Renal cortex interstitium (tissue), 11 donors: ENCODE data around the gene PTMA. TPM values are rescaled to one million over a fixed set of nuclear protein-coding genes. Genes with fewer than 3 reads are reported as not detected.
"Not testable (repeated sequence)": the region's sequence is repeated elsewhere in the genome, so short reads cannot be mapped to it uniquely, and the experiment has no call there.

ENCODE experiments used
- DNase-seq, 11 donors: peaks; one replicate each; pipeline ENCODE4 v3.0.0-alpha.2; 2013; ENCODE audit warnings: low read depth in 9 of 11, low spot score in 4 of 11; ENCODE audit errors: extremely low read depth in 1 of 11
- polyA plus RNA-seq, 3 donors: library from polyadenylated mRNA; unstranded; fragments of 120-200 nt; gene quantifications; one replicate each; pipeline ENCODE4 v1.2.1, GENCODE V29; 2013; ENCODE audit not compliant: insufficient read length in 3 of 3

PTMA gene
- polyA plus RNA-seq, 3 donors = 2,063 to 2,308 (median 2,262) TPM

- DNase-seq = peak in 1 of 11 donors; percentile 28
These were observed 679 bp downstream of the PTMA start for GRCh38 chr2:231708773-231709635.

DNA sequence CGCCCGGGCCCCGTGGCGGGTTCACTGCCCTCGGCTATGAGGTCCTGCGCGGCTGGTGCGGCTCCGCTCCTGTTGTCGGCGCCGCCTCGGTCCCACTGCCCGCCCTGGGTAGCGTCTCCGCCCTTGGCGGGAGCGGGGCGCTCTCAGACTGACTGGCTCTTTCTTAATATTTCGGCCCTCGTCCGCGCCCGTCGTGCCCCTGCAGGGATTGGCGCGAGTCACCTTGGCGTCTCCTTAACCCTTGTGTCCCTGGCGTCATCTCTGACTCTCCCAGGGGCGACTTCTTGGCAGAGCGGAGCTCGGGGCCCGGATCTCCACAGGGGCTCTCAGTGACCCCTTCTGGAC, 1.3 kb downstream of the PTMA start:
- DNase-seq = no peak

- peak in 8 of 11 donors; percentile 67 to 87 (median 83) for DNase-seq
These were observed 1.9 kb downstream of the PTMA start for GRCh38 chr2:231709981-231710798.

DNA sequence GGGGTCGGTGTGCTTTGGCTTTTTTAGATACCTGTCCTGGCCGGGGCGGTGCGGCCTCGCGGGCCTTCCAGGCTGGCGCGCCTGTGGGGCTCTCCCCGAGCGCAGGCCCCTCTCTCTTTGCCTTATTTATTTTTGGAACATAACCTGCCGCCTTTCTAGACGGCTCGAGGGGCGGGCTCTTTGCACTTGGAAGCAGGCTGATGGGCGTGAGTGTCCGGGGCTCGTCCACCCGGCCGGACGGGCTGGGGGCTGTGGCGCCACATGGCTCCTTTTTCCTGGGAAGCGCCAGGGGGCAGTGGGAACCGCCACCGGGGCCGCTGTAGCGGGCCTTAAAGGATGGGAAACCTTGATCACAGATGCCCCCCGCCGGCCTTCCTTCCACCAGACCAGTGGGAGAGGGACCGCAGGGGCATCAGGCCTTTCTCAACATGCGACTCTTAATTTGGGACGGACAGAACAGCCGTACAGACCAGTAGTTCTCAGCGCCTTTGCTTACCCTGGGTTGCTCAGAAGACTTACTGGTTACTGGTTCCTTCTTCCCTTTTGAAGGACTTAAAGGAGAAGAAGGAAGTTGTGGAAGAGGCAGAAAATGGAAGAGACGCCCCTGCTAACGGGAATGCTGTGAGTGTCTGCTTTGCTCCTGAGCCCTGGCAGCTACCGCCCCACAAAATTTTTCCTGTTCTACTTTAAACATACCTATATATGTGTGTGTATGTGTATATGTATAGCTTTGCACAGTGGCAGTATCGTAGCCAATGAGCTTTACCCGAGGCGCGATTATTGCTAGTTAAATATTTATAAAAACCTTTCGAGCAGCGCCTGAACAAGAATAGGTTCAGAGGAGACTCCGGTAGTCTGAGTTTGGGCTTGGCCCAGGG, 2.7 kb downstream of the PTMA start:
- DNase-seq = no peak

GRCh38 chr2:231711677-231712450, 3.5 kb downstream of the PTMA start:
- no peak for DNase-seq

DNA sequence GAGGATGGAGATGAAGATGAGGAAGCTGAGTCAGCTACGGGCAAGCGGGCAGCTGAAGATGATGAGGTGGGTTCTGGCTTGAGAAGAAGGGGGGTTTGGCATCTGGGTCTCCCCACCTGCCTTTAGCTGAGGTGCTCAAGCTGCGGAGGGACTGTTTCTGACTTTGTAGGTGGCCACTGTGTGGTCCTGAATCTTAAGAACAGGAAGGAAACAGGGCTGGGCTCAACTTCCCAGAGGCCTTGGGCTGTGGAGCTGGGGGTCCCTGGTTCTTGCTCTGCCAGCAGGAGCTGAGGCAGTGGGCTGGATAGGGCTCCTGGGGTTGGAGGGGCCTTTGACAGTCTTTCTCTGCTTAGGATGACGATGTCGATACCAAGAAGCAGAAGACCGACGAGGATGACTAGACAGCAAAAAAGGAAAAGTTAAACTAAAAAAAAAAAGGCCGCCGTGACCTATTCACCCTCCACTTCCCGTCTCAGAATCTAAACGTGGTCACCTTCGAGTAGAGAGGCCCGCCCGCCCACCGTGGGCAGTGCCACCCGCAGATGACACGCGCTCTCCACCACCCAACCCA, 4.2 kb downstream of the PTMA start:
- not testable (repeated sequence) for DNase-seq

GRCh38 chr2:231713406-231713729, 5.0 kb downstream of the PTMA start:
- not testable (repeated sequence) for DNase-seq

GRCh38 chr2:231713730-231714638, 5.7 kb downstream of the PTMA start:
- DNase-seq = peak in 6 of 11 donors; percentile 57 to 75 (median 67)

GRCh38 chr2:231714639-231715498, 6.5 kb downstream of the PTMA start:
- DNase-seq = peak in 4 of 11 donors; percentile 46 to 73 (median 56)

DNA sequence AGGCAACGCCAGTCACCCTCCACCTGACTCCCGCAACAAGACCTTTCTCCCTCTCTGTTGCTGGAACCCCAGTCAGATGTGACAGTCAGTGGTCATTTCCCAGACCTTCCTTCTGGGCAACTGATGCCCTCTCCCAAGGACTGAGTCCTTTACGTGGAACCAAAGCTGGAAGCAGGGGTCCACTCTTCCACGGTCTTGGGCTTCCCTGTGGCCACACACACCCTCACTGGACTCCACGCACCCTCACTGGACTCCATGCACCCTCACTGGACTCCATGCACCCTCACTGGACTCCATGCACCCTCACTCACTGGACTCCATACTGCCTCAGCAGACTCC, 7.1 kb downstream of the PTMA start:
- DNase-seq = no peak

- DNase-seq = no peak
These were observed 7.8 kb downstream of the PTMA start for GRCh38 chr2:231715988-231716616.

DNA sequence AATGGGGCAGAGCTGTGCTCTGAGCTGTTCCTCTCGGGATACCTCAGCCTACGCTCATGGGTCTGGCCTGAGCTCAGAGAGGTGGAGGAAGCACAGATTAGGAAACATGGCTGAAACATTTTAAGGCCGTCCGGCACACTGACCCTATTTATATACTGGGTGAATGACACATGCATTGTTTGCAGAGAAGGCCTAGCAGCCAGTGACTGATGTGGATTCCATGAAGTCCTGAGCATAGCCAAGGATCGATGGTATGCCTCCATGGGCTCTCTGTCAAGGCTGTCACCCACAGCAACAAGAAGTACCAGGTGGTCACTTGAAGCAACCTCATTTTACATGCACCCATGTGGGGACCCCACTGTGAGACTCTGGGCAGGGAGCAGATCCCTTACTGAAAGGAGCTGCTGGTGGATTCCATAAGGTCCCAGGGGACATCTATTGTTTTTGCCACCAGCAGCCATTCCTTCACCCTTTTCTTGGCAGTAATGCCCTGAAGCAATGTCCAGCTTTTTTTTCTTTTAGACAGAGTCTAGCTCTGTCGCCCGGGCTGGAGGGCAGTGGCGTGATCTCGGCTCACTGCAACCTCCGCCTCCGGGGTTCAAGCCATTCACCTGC, 8.4 kb downstream of the PTMA start:
- DNase-seq = no peak

DNA sequence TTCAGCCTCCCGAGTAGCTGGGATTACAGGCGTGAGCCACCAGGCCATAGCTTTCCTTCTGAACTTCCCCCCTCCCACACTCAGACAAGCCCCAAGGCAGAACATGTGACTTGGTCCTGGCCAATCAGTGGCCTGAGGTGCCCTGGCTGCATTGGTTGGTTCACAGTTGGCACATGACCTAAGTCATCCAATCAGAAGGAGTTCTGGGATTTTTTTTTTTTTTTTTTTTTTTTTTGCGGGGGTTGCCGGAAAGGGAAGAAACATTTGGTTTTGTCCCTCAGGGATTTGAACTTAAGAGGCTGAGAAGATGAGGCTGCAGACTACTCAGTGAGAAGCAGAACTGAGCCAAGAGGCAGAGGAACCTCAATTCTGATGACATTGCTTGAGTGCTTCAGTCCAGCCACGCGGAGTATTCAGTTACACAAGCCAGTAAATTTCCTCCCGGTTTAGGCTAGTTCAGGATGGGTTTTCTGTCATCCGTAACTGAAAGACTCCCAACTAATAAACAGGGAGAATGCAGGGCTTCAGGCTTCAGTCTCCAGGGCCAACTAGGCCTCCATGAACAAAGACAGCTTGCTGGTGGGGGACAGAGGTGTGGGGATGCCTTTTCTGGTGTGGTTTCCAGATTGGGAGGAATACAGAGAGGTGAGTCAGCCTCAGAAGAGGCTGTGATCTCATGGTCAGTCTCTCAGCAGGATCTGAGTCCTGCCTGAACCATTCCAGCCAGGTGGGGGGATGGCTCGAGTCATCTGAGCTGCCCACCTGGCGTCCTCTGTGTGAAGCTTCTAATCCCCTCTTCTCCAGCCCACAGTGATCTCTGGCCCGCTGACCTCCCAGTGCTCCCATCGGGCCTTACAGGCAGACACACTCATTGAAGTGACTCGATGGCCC, 9.2 kb downstream of the PTMA start:
- peak in 3 of 11 donors; percentile 17 to 73 (median 28) for DNase-seq

GRCh38 chr2:231718799-231719198, 10.5 kb downstream of the PTMA start:
- DNase-seq = no peak
